ENCODE results near the gene PRKCZ.

DNA sequence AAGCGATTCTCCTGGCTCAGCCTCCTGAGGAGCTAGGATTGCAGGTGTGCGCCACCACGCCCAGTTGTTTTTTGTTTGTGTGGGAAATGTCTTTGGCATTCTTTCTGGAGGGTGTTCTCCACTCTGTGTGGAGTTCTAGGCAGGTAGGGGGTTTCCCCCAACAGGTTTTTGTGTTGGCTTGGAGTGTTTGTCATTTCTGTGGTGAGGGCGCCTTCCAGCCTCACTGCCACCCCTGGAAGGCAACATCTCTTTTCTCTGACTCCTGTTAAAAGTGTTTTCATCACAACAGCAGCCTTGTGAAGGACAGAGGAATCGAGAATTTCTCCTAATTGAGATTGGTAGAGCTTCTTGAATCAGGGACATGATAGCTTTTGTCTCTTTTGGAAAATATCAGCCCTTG, 69.7 kb downstream of the PRKCZ start:
- TF ChIP-seq EZH2phosphoT487 (IDR thresholded peaks at IDR 0.05; ENCODE audit: insufficient read depth, low read depth) (no peak), EZH2 (IDR thresholded peaks at IDR 0.05; ENCODE audit: insufficient read depth, poor library complexity, severe bottlenecking) (no peak)

All from GM23248 (cell line).